ENCODE measurements around the gene PRKN.

PRKN gene

GRCh38 chr6:161417717-161418462 is 1309.7 kb downstream of the PRKN start:
- DNase-seq (ENCODE audit: low read depth in 2 of 2): no peak

- DNase-seq (ENCODE audit: low read depth in 2 of 2): no peak
These were observed 1312.2 kb downstream of the PRKN start for GRCh38 chr6:161415302-161415855.

GRCh38 chr6:161414707-161415106 is 1312.9 kb downstream of the PRKN start:
- DNase-seq (ENCODE audit: low read depth in 2 of 2): no peak

DNA sequence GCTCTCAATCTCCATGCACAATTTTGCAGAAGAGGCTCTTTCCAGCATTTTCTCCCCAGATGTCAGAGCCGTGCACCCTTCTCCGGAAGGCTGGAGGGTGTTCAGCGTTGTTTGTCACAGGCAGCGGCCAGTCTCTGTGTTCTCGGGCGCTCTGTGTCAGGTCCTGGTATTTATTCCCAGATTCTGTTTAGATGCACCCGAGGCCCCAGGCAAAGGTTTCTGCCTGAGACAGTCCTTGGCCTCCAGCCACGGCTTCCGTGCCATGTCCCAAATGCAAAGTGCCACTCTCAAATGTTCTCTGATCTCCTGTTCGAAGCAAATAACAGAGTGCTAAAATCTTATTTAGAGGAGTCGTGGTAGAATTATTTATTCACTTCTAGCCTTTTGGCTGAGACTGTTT is 1313.4 kb downstream of the PRKN start:
- no peak for DNase-seq (ENCODE audit: low read depth in 2 of 2)

- no peak for DNase-seq (ENCODE audit: low read depth in 2 of 2)
These were observed 1314.2 kb downstream of the PRKN start for GRCh38 chr6:161413355-161413771.

DNA sequence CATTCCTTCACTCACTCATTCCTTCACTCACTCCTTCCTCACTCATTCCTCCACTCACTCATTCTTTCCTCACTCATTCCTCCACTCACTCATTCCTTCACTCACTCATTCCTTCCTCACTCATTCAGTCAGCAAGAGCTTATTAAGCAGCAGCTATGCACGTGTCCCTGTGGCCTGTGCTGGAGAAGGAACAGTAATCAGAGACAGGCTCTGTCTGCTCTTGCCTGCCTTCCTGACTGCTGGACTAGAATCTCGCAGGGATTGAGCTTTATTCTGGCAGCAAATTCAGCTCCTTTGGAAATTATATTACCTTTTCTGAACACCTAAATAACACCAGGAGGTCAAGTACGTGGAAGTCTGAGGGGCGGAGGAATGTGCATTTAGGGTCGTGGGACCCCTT is 1314.8 kb downstream of the PRKN start:
- no peak for DNase-seq (ENCODE audit: low read depth in 2 of 2)

- no peak for DNase-seq (ENCODE audit: low read depth in 2 of 2)
These were observed 1316.2 kb downstream of the PRKN start for GRCh38 chr6:161411265-161411944.

GRCh38 chr6:161410736-161411135 is 1316.8 kb downstream of the PRKN start:
- DNase-seq (ENCODE audit: low read depth in 2 of 2): no peak

DNA sequence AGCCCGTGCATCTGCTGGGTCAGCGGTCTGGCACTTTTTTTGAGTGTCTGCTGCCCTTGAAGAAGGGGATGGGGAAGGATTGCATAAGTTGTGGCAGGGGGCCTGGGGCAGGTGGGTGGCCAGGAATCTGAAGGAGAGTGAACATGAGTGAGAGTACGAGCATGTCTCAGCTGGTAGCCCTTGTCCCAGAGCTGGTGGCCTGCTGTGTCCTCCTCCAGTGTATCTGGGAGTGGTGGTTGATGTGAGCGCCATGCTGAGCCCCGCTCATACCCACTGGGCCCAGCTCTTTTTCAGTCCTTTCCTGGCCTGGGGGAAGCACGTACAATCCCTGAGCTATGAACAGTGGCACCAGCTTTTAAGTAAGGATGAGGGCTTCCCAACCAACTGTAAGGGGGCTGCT is 1317.5 kb downstream of the PRKN start:
- DNase-seq (ENCODE audit: low read depth in 2 of 2): no peak

DNA sequence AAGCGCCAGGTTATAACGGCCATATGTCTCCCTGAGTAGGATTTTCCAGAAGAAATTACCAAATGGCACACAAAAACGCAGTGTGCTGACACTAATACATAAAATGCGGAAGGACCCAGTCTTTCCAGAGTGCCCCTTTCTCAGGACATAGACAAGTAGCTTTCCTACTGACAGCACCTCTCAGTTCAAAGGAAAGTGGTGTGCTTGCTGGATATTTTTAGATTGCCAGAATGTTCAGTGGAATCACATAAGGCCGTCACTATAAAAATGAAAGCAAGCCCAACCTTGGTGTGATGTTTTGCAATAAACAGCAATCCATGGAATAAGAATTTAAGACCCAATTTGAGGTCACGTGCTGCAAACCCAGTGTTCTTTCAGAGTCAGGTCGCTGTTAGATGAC is 1318.2 kb downstream of the PRKN start:
- no peak for DNase-seq (ENCODE audit: low read depth in 2 of 2)

GRCh38 chr6:161408041-161408440 is 1319.5 kb downstream of the PRKN start:
- no peak for DNase-seq (ENCODE audit: low read depth in 2 of 2)

DNA sequence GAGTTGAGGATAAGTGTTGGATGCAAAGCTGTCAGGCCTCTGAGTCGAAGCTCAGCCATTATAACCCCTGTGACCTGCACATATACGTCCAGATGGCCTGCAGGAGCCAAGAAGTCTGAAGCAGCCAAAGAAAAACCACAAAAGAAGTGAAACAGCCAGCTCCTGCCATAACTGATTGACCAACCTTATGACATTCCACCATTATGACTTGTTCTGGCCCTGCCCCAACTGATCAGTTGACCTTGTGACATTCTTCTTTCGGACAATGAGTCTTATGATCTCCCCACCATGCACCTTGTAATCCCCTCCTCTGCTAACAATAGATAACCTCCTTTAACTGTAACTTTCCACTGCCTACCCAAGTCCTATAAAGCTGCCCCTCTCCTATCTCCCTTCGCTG is 1320.0 kb downstream of the PRKN start:
- DNase-seq (ENCODE audit: low read depth in 2 of 2): no peak

GRCh38 chr6:161407115-161407514 is 1320.5 kb downstream of the PRKN start:
- no peak for DNase-seq (ENCODE audit: low read depth in 2 of 2)

DNA sequence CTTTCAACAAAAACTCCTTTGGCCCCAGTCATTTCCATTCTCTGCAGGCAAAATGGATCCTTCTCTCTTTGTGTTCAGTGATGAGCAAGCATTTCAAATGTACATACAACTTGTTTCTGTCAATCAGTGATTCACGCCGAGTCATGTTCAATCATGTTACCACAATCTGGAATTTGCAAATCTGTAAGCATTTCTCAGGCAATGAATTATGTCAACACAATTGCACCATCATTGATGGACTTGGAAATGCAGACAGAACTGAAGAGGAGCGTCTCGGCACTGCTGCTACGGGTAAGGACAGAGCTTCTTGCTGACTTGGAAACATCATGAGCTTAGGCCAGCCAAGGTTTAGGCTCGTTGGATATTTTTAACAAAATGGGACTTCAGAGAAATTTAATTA is 1320.9 kb downstream of the PRKN start:
- DNase-seq (ENCODE audit: low read depth in 2 of 2): no peak

- DNase-seq (ENCODE audit: low read depth in 2 of 2): no peak
These were observed 1322.1 kb downstream of the PRKN start for GRCh38 chr6:161405418-161405817.

DNA sequence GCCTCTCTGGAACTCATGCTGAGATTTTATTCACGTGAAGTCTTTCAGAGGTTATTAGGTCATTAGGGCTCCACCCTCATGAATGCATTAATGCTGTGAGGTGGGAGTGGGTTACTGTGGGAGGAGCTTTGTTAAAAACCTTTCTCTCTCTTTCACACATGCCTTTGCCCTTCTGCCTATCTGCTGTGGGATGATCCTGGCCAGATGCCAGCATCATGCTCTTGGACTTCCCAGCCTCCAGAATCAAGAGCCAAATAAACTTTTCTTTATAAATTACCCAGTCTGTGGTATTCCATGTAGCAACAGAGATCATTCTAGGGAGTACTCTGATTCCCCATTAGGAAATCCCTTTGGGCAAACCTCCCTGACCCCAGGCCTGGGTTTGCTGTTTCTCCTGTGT is 1323.8 kb downstream of the PRKN start:
- DNase-seq (ENCODE audit: low read depth in 2 of 2): no peak

DNA sequence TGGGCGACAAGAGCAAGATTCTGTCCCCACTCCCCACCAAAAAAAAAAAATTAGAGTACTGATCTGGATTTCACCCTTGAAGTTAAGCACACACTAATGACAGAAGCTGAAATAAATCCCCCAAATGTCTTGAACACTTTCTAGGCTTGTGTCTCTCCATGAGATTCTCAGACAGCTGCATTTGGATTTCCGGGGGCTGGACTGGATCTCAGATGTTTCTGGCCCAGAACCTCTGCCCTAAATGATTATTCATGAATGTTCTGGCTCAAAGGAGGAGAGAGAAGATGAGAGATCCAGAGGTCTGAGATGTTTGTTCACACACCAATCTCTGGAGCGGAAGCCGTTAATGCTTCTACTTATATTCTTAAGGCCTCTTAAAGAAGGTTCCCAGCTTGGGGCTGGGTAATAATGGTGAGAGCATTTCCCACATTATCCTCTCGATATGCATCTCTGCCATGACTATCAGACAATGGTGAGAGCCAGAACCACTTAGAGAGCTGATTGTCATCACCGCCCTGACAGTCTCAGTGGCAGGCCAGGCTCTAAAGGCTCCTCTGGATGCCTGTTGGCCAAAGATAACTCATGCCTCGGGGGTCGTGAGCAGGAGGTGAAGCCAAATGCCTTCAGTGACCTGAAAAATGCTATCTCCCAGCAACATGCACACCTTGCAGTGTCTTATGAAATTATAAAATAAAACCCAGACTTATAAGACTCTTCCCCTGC is 1325.8 kb downstream of the PRKN start:
- no peak for DNase-seq (ENCODE audit: low read depth in 2 of 2)

DNA sequence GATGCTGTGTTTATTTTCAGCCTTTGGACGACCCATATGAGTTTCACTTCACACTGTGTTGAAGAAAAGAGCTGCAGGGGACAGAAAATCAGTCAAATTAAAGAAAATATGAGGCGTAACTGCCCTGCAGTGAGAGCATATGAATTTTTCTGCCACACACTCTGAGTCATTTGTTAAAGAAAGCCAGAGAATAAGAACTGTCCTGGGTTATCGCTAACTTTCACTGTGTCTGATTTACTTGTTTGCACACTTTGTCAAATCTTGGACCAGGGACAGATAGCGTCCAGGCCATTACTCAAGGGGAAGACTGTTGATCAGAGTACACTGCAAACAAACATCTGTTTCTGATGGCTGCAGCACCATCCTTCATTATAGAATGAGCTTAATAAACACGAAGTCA is 1326.9 kb downstream of the PRKN start:
- no peak for DNase-seq (ENCODE audit: low read depth in 2 of 2)

- DNase-seq (ENCODE audit: low read depth in 2 of 2): no peak
These were observed 1331.0 kb downstream of the PRKN start for GRCh38 chr6:161396539-161396938.

GRCh38 chr6:161395716-161396231 is 1331.8 kb downstream of the PRKN start:
- no peak for DNase-seq (ENCODE audit: low read depth in 2 of 2)

- no peak for DNase-seq (ENCODE audit: low read depth in 2 of 2)
These were observed 1333.1 kb downstream of the PRKN start for GRCh38 chr6:161394437-161394836.

DNA sequence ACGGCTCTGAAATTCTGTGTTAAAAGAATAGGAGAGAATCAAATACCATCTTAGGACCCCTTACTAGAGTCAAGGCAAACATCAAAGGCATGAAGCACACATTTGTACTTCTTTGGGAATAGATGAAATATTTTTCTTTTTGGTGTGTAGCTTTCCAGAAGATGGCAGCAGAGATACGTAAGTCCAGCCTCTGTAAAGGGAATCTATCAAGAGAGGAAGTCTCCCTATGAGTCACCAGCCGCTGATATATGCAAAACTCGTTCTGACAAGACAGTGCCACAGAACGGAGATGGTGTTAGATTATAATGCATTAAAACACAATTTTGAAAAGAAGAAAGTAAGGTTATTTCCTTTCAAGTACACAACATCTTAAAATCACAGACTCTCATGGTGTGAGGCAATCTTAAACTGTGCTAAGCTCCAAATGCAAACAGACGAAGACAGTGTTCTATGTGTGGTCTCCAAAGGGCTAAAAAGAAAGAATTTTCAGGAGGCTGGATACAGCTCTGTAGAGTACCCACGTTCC is 1333.7 kb downstream of the PRKN start:
- DNase-seq (ENCODE audit: low read depth in 2 of 2): peak in 1 of 2 donors; percentile 3

Data from stimulated activated CD4-positive, alpha-beta T cell treated with anti-CD3 and anti-CD28 coated beads, Interleukin-1b, Interleukin-23, amount 100 ng/mL, for 1 hour (primary cell).